OCI-LY3 (cell line): ENCODE data around the gene CMAS.

Experiments
- CTCF ChIP-seq: fragments of 200-600, 300-600 bp; sonication (generic); IDR thresholded peaks from 2 replicates; pipeline ENCODE4 v1.5.1; 2014; ENCODE audit warnings: antibody characterized with exemption, low read length, low read depth
- EZH2phosphoT487 ChIP-seq: fragments of 200-600 bp; shearing (Covaris generic); IDR thresholded peaks from 2 replicates; pipeline ENCODE4 v1.6.1; 2018; ENCODE audit warnings: antibody characterized with exemption, mixed run types, low read depth

DNA sequence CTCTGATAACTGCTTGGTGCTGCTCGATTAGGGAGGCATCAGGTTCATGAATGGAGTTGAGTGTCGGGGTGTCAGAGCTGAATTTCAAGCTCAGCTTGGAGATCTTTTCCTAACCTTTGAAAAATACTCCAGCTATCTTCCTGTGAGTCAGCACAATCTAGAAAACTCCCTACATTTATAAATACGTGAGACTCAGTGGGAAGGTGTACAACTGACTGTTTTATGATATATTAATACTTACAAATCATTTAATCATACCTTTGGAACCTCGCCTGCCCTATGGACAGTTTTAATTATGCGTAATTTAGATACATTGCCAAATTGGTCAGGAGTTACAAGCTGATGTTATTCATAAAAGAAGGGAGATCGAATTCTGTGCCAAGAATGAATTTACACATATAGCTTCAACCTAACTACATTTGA is 961 bp downstream of the CMAS start:
- TF ChIP-seq CTCF (no peak), EZH2phosphoT487 (no peak)
